ENCODE results near the gene TOMM22.

Gene TOMM22

GRCh38 chr22:38734421-38735100 is 52.8 kb downstream of the TOMM22 start:
- no peak for DNase-seq

Measured in CD4-positive, alpha-beta T cell treated with Interleukin-6 for 4 hours (primary cell).